AG04449 (cell line): ENCODE data around the gene PUM1.

ENCODE experiments used
- CTCF ChIA-PET: fragments of 350-600 bp; formaldehyde crosslinking; extraction: SDS; loops from one replicate; lab custom pipeline; 2021; ENCODE audit warnings: antibody characterized with exemption; lab: Yijun Ruan, JAX
- POLR2A ChIA-PET: fragments of 400-600, 350-600 bp; formaldehyde crosslinking; extraction: SDS; loops from one replicate; lab custom pipeline; 2020; ENCODE audit warnings: antibody characterized with exemption, inconsistent platforms; lab: Yijun Ruan, JAX
- DNase-seq: peaks from one replicate; pipeline ENCODE4 v3.0.0-alpha.2; 2010; ENCODE audit warnings: low read depth, low spot score
- H3K4me3 ChIP-seq: 2 replicates; pipeline ENCODE4 v1.5.1; 2011; ENCODE audit warnings: low read depth, mild to moderate bottlenecking, control low read depth, low read length
- TF ChIP-seq, protein P1 (sequence below): IDR thresholded peaks from one replicate; pipeline ENCODE4 v1.5.1; 2011; ENCODE audit warnings: mild to moderate bottlenecking, moderate library complexity, low read length, control low read depth, inconsistent platforms; ENCODE audit not compliant: insufficient read depth; ENCODE audit errors: missing control alignments

The PUM1 gene

DNA sequence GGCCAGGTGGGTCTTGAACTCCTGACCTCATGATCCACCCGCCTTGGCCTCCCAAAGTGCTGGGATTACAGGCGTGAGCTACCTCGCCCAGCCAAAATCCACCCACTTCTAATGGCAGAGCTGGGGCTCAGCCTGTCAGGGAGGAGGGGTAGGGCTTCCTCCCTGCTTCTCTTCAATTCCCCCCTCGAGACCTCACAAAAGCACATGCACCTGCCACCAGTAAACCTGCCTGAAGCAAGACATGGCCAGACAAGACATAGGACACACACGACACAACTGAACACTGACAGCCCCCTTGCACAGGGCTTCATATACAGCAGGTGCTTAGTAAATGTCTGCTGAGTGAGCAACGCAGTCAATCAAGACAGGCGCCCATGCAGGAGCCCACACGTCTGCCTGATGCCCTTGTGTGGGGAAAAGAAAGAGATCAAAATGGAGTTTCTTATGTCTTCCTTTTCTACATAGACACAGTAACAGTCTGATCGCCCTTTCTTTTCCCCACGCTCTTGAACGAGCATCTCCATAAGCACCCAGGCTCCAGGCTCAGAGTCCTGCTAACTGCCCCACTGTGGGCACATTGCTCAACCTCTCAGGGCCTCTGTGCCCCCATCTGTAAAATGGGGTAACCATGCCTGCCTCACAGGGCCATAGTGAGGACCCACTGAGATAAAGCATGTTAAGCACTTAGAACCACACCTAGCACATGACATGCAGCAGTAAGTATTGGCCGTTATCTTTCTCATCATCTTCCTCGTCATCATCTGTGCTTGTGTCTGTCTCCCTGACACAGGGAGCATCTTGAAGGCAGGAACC, 165.7 kb downstream of the PUM1 start:
- TF ChIP-seq, protein P1, sequence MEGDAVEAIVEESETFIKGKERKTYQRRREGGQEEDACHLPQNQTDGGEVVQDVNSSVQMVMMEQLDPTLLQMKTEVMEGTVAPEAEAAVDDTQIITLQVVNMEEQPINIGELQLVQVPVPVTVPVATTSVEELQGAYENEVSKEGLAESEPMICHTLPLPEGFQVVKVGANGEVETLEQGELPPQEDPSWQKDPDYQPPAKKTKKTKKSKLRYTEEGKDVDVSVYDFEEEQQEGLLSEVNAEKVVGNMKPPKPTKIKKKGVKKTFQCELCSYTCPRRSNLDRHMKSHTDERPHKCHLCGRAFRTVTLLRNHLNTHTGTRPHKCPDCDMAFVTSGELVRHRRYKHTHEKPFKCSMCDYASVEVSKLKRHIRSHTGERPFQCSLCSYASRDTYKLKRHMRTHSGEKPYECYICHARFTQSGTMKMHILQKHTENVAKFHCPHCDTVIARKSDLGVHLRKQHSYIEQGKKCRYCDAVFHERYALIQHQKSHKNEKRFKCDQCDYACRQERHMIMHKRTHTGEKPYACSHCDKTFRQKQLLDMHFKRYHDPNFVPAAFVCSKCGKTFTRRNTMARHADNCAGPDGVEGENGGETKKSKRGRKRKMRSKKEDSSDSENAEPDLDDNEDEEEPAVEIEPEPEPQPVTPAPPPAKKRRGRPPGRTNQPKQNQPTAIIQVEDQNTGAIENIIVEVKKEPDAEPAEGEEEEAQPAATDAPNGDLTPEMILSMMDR = no peak
- ChIA-PET POLR2A (no interaction called here), CTCF (interaction anchor here (1.8 to 22.7 kb wide), 4 partner anchors 11 to 117 kb away, joined by 6 to 230 read pairs (median 10); no protein-coding TSS in a partner anchor)
- no peak overlapping the region for H3K4me3 ChIP-seq
- no peak for DNase-seq

DNA sequence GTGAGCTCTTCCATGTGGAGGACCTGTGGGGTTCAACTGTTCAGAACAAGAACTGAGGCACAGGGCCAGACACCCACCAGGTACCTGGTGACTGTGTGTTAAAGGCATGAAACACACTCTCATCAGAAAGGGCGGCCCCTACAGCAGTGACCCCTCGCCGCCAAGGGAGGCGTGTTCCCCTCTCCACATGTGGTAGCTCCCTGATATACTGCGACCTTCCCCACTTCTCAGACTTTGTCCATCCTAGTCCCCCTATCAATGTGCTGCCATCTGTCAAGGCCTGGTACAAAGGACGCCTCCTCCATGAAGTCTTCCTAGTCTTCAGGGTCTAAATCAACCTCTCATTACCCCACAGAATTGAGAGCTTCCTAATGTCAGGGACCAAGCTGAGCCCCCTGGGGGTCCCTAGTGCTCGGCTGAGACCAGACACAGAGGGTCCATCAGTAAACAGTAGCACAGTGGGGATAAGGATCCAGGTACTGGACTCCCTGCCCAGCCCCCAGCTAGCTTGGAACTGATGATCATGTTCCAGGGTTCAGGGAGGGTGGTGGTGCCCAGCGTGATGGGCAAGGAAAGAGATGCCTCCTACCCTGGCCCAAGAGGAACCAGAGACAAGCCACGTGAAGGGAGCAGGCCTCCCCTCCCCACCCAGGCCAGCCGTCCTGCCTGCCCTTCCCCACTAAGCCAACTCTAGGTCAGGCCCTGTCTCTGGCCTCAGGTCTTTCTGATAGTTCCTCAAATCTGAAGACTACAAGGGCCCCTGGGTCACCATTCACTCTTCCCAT, 167.3 kb downstream of the PUM1 start:
- ChIA-PET CTCF (interaction anchor here (1.2 to 22.7 kb wide), 5 partner anchors 13 to 116 kb away, joined by 3 to 230 read pairs (median 12); no protein-coding TSS in a partner anchor), POLR2A (interaction anchor here (0.6 kb wide), 1 partner anchor 9 kb away, joined by 3 read pairs; no protein-coding TSS in a partner anchor)
- DNase-seq = no peak
- no peak overlapping the region for H3K4me3 ChIP-seq
- TF ChIP-seq, protein P1 = no peak

DNA sequence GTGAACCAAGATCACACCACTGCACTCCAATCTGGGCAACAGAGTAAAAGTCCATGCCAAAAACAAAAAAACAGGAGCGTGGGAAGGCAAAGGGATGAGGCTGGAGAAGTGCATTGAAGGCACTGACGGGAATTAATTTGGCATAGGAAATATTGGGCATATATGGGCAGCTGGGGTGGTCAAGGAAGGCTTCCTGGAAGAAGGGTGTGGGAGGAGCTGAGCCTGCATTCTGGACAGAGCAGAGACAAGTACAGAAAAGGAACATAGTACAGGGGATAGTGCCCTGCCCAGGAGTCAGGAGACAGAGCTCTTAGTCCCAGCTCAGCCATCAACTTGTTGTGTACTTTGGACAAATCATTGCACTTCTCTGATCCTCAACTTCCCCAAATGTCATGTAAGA, 168.6 kb downstream of the PUM1 start:
- DNase-seq = no peak
- TF ChIP-seq, protein P1 = no peak
- POLR2A ChIA-PET = no interaction called here
- no peak overlapping the region for H3K4me3 ChIP-seq
- CTCF ChIA-PET = interaction anchor here (1.2 to 22.7 kb wide), 4 partner anchors 14 to 115 kb away, joined by 3 to 230 read pairs (median 10); no protein-coding TSS in a partner anchor

GRCh38 chr1:30895944-30896660, 169.4 kb downstream of the PUM1 start:
- H3K4me3 ChIP-seq = no peak overlapping the region
- POLR2A ChIA-PET = no interaction called here
- no peak for DNase-seq
- TF ChIP-seq, protein P1 = no peak
- CTCF ChIA-PET = interaction anchor here (0.7 to 22.7 kb wide), 4 partner anchors 15 to 177 kb away, joined by 3 to 230 read pairs (median 10); no protein-coding TSS in a partner anchor

- POLR2A ChIA-PET = interaction anchor here (0.5 kb wide), 1 partner anchor 111 kb away, joined by 3 read pairs; no protein-coding TSS in a partner anchor
- CTCF ChIA-PET = interaction anchor here (0.9 to 22.7 kb wide), 3 partner anchors 11 to 92 kb away, joined by 3 to 230 read pairs (median 7); no protein-coding TSS in a partner anchor
- H3K4me3 ChIP-seq = no peak overlapping the region
- TF ChIP-seq, protein P1 = no peak
- no peak for DNase-seq
These were observed 170.1 kb downstream of the PUM1 start for GRCh38 chr1:30895382-30895943.
